Natural killer cell (primary cell): ENCODE measurements around the gene EEF2. TPM values are rescaled to one million over a fixed set of nuclear protein-coding genes. Genes with fewer than 3 reads are reported as not detected.

Experiments
- ATAC-seq, 3 donors: fragments of 150-1000 bp in 2 of 3; fragments of 200-7000 bp in 1 of 3; cut with Tn5 transposase; 1 replicate in 1 of 3; 2 replicates in 2 of 3; pipeline ENCODE4 v1.10.0; 2021; ENCODE audit warnings: mild to moderate bottlenecking in 2 of 3, moderate library complexity in 2 of 3
- DNase-seq, 2 donors: peaks; one replicate each; pipeline versions ENCODE4 v3.0.0 to v3.0.0-alpha.2; 2013 to 2021; ENCODE audit warnings: mixed read lengths in 1 of 2
- H3K27ac ChIP-seq: one replicate; pipeline ENCODE4 v1.5.1; 2013; ENCODE audit warnings: mild to moderate bottlenecking, low read length
- H3K27me3 ChIP-seq: one replicate; pipeline ENCODE4 v1.6.1; 2013; ENCODE audit warnings: low read length; ENCODE audit not compliant: control insufficient read depth, insufficient read depth
- H3K36me3 ChIP-seq: one replicate; pipeline ENCODE4 v1.6.1; 2013; ENCODE audit warnings: low read length; ENCODE audit not compliant: control insufficient read depth, insufficient read depth
- H3K4me1 ChIP-seq: one replicate; pipeline ENCODE4 v1.6.1; 2013; ENCODE audit warnings: low read length; ENCODE audit not compliant: control insufficient read depth, insufficient read depth
- H3K4me3 ChIP-seq: one replicate; pipeline ENCODE4 v1.5.1; 2013; ENCODE audit warnings: low read length
- H3K9me3 ChIP-seq: one replicate; pipeline ENCODE4 v1.6.1; 2013; ENCODE audit warnings: low read length; ENCODE audit not compliant: control insufficient read depth, insufficient read depth
- H3K27ac Mint-ChIP-seq, 2 donors: one replicate each; pipeline ENCODE4 v1.8.0; 2022; ENCODE audit warnings: mild to moderate bottlenecking in 2 of 2, mixed read lengths in 2 of 2, moderate library complexity in 1 of 2
- H3K27me3 Mint-ChIP-seq, 2 donors: one replicate each; pipeline ENCODE4 v1.8.0; 2022; ENCODE audit warnings: low read depth in 2 of 2, mixed read lengths in 2 of 2
- H3K36me3 Mint-ChIP-seq: one replicate; pipeline ENCODE4 v1.8.0; 2022; ENCODE audit warnings: mixed read lengths
- H3K4me1 Mint-ChIP-seq, 2 donors: one replicate each; pipeline ENCODE4 v1.8.0; 2022; ENCODE audit warnings: mixed read lengths in 2 of 2
- H3K4me3 Mint-ChIP-seq: one replicate; pipeline ENCODE4 v1.8.0; 2022; ENCODE audit warnings: mild to moderate bottlenecking, moderate library complexity, mixed read lengths
- H3K9me3 Mint-ChIP-seq, 2 donors: one replicate each; pipeline ENCODE4 v1.8.0; 2022; ENCODE audit warnings: mixed read lengths in 2 of 2
- CTCF ChIP-seq: fragments of 200-600 bp; IDR thresholded peaks from one replicate; pipeline ENCODE4 v1.8.0; 2022; ENCODE audit warnings: antibody characterized with exemption
- WGBS: methylation state at CpG from one replicate; pipeline ENCODE4 v1.1.7; 2013; ENCODE audit warnings: missing lambda C conversion rate; ENCODE audit not compliant: insufficient coverage; 5-methylcytosine and 5-hydroxymethylcytosine counted together
- intact Hi-C: fragments of 100-400 bp; cut with micrococcal nuclease; formaldehyde crosslinking; loops from one replicate; pipeline ENCODE4 v1.14.2; 2022
- total RNA-seq, 4 donors: library from RNA; stranded (reverse); fragments of 120-200 nt in 1 of 4; gene quantifications; one replicate each; pipeline versions ENCODE4 v1.2.3 to v1.2.4, GENCODE V29; 2013 to 2022

EEF2 gene
- total RNA-seq, result 1,000 to 10,000 TPM; 1,302 to 1,442 (median 1,437) TPM
- 1,673 TPM for total RNA-seq (2013)

DNA sequence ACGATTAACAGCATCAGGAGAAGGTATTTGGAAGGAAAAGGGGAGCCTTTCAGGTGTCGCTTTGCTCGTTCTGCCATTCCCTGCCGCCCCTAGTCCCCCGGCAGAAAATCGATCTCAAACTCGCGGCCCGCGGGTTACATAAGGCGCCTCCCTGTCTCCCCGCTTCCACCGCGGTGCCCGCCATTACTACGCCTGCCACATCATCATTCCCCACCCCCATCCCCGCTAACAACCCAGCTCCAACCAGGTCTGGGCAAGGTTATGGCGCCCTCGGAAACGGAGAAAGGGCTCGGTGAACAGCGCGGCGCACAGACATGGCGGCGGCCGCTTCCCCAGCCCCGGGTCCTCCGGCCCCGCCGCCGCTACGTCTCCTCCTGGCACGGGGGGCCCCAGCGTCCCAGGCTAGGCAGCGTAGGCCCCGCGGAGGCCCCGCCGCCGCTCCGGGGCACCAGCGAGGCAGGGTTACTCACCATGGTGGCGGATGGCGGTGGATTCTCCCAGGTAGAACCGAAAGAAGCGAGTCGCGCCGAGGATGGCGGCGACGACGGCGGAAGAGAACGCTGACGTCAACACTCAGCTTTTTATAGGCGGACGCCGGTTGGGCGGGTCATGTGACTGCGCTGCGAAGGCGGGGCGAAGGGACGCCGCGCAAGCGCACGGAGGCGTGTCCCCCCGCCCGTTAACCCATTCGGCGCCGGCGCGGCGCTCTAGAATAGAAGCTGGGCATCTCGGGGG is at the start of gene EEF2:
EEF2 (minus strand) TSS at position 556 of the 735 bp plus-strand sequence; CDS start at position 473, 83 bp downstream.
- H3K4me1 ChIP-seq, result peaks cover 64% of the 10 kb centered on the region
- Mint-ChIP-seq H3K4me3 (peak within 1 kb of the TSS; percentile 93), H3K27ac (peak within 1 kb of the TSS; percentile 91 to 97), H3K4me1 (peaks cover 42 to 54% of the 10 kb centered on the region in 2 donors), H3K36me3 (peaks cover 7% of the 10 kb centered on the region), H3K9me3 (no peaks in the 10 kb centered on the region), H3K27me3 (no peaks in the 10 kb centered on the region)
- H3K9me3 ChIP-seq, result no peaks in the 10 kb centered on the region
- peak within 1 kb of the TSS; percentile 76 for H3K4me3 ChIP-seq
- intact Hi-C loops, result loop anchor here (1.0 to 10.0 kb wide), 4 partner anchors 14 to 202 kb away; partner anchors contain the start of genes DAPK3, MATK and ZBTB7A
- no peak for TF ChIP-seq CTCF
- DNase-seq (peak; percentile 92 to 97), ATAC-seq (peak; percentile 57 to 79 (median 68))
- peak within 1 kb of the TSS; percentile 90 for H3K27ac ChIP-seq
- H3K27me3 ChIP-seq, result no peaks in the 10 kb centered on the region
- WGBS, result under 1% methylated on average over 80 of the region's 80 CpGs
- H3K36me3 ChIP-seq, result peaks cover 42% of the 10 kb centered on the region

DNA sequence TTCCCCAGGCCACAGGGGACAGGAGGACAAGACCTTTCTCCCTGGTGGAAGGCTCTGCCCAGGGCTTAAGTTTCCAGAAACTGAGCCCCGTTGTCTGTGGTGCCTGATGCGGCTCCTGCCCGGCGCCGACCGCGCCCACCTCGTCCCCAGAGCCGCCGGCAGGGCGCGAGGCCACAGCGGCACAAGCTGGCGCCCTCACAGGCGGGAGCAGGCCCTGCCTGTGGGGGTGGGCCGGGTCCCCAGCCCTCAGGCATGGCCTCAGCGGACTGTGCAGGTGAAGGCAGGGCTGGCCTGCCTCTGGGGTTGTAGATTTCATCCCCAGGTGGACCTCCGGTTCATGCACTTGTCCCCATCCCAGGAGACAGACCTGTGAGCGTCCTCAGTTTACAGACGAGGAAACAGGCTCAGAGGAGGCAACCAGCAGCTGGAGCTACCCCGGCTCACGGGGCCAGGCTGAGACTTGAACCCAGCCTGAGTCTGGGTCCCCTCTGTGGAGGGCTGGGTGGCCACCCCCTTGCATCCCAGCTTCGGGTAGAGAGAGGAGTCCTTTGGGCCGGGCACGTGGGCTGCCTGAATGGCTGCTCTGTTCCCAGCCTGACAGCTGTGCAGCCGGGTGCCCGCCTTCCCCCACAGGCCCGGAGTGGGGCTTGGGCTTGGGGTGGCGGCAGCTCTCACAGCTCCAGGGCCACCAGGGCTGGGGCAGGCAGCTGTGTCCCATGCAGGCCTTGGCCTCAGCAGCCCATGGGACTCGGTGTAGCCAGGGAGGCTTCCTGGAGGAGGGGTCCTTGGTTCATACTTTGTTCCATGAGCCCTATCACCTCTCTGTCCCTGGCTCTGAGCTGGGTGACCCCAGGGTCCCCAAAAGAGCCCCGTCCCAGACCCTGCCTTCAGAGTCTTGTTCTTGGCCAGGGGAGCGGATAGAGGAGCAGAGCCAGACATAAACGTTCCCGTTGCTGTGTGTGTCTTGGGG is 49.1 kb upstream of the EEF2 start:
- H3K27me3 ChIP-seq, result no peaks in the 10 kb centered on the region
- Mint-ChIP-seq H3K4me3 (no peak overlapping the region), H3K4me1 (peaks cover 0 to 6% of the 10 kb centered on the region in 2 donors), H3K27me3 (no peaks in the 10 kb centered on the region), H3K27ac (no peak overlapping the region), H3K9me3 (no peaks in the 10 kb centered on the region), H3K36me3 (no peaks in the 10 kb centered on the region)
- ATAC-seq, result peak in 1 of 3 donors; percentile 4
- H3K27ac ChIP-seq, result no peak overlapping the region
- WGBS, result 93% methylated on average over 34 of the region's 34 CpGs
- no peaks in the 10 kb centered on the region for H3K9me3 ChIP-seq
- TF ChIP-seq CTCF, result no peak
- peaks cover 39% of the 10 kb centered on the region for H3K36me3 ChIP-seq
- DNase-seq, result no peak
- no peaks in the 10 kb centered on the region for H3K4me1 ChIP-seq
- intact Hi-C loops, result no loop called here
- no peak overlapping the region for H3K4me3 ChIP-seq

DNA sequence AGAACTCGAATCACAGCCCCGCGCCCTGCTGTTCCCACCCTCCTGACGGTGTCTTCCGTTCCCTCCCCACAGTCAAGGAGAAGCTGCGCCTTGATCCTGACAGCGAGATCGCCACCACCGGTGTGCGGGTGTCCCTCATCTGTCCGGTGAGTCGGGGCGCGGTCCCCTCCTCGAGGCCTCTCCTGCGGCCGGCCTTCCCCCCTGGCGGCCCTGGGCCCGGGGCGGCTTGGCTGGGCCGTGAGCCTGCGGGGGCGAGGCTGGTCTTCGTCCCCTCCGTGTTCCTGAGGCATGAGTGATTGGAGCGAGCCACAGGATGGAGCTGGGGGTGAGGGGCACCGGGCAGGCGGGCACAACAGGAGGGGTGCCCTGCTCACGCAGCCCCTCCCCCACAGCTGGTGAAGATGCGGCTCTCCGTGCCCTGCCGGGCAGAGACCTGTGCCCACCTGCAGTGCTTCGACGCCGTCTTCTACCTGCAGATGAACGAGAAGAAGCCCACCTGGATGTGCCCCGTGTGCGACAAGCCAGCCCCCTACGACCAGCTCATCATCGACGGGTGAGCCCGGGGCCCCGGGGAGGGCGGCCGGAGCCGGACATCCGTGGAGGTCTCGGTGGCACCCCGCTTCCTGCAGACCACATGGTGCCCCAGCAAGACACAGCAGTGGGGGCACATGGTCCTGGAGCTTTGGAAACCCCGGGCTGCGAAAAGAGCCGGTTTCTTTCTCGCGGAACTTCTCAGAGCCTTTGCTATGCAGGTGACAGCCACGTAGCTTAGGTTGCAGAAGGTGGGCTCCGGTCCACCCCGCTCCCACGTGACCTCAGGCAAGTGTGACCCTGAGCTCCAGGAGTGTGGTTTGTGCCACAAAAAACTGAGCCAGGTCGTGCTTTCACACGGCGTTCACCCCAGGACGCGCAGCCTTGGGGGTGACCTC is 48.0 kb upstream of the EEF2 start:
- DNase-seq (no peak), ATAC-seq (no peak)
- no peak for TF ChIP-seq CTCF
- Histone ChIP-seq H3K4me1 (no peaks in the 10 kb centered on the region), H3K27ac (no peak overlapping the region), H3K4me3 (no peak overlapping the region), H3K36me3 (peaks cover 46% of the 10 kb centered on the region), H3K9me3 (no peaks in the 10 kb centered on the region), H3K27me3 (no peaks in the 10 kb centered on the region)
- H3K27me3 Mint-ChIP-seq, result no peaks in the 10 kb centered on the region
- whole genome bisulfite sequencing, result 93% methylated on average over 63 of the region's 63 CpGs
- peaks cover 0 to 6% of the 10 kb centered on the region in 2 donors for H3K4me1 Mint-ChIP-seq
- no peaks in the 10 kb centered on the region for H3K36me3 Mint-ChIP-seq
- H3K4me3 Mint-ChIP-seq, result no peak overlapping the region
- H3K9me3 Mint-ChIP-seq, result no peaks in the 10 kb centered on the region
- H3K27ac Mint-ChIP-seq, result no peak overlapping the region
- intact Hi-C loops, result no loop called here
